Calu3 (cell line): ENCODE measurements around the gene ELMO1. TPM values are rescaled to one million over a fixed set of nuclear protein-coding genes. Genes with fewer than 3 reads are reported as not detected.

Experiments used
- BruUV-seq: library from RNA; stranded (reverse); fragments of 400-500 nt; replicated peaks from 2 replicates; lab custom pipeline; 2021; lab: Mats Ljungman, UMichigan
- CTCF ChIA-PET: fragments of 300-600 bp; sonication (Branson Sonifier 250); formaldehyde crosslinking; loops from one replicate; lab custom pipeline; 2022; ENCODE audit warnings: antibody characterized with exemption; lab: Charles Lee
- DNase-seq: peaks from one replicate; pipeline ENCODE4 v3.0.0; 2022
- H3K27ac Mint-ChIP-seq: one replicate; pipeline ENCODE4 v1.8.0; 2022; ENCODE audit warnings: mixed read lengths; ENCODE audit not compliant: unreplicated experiment
- H3K27me3 Mint-ChIP-seq: one replicate; pipeline ENCODE4 v1.8.0; 2022; ENCODE audit warnings: mixed read lengths; ENCODE audit not compliant: unreplicated experiment
- H3K36me3 Mint-ChIP-seq: one replicate; pipeline ENCODE4 v1.8.0; 2022; ENCODE audit warnings: mild to moderate bottlenecking, moderate library complexity, mixed read lengths; ENCODE audit not compliant: insufficient read depth, unreplicated experiment
- H3K4me1 Mint-ChIP-seq: one replicate; pipeline ENCODE4 v1.8.0; 2022; ENCODE audit warnings: mild to moderate bottlenecking, low read depth, mixed read lengths; ENCODE audit not compliant: unreplicated experiment
- H3K4me3 Mint-ChIP-seq: one replicate; pipeline ENCODE4 v1.8.0; 2022; ENCODE audit warnings: mild to moderate bottlenecking, low read depth, moderate library complexity, mixed read lengths; ENCODE audit not compliant: unreplicated experiment
- H3K9me3 Mint-ChIP-seq: one replicate; pipeline ENCODE4 v1.8.0; 2022; ENCODE audit warnings: low read depth, mixed read lengths; ENCODE audit not compliant: unreplicated experiment
- CTCF ChIP-seq: fragments of 200-600 bp; IDR thresholded peaks from one replicate; pipeline ENCODE4 v1.8.0; 2022; ENCODE audit warnings: antibody characterized with exemption; ENCODE audit not compliant: unreplicated experiment
- intact Hi-C: fragments of 100-400 bp; cut with micrococcal nuclease; formaldehyde crosslinking; loops from one replicate; pipeline ENCODE4 v1.10.0; 2022; ENCODE audit not compliant: unreplicated experiment
- total RNA-seq: library from RNA; stranded (reverse); gene quantifications from 2 replicates; pipeline ENCODE4 v1.2.3, GENCODE V29; 2022

ELMO1 gene
- total RNA-seq, 1 experiment from 2014 or later: not detected

GRCh38 chr7:36852931-36853330, 595.7 kb downstream of the ELMO1 start:
- DNase-seq: no peak
- intact Hi-C loops: no loop called here
- Mint-ChIP-seq H3K36me3 (no peaks in the 10 kb centered on the region), H3K4me3 (no peak overlapping the region), H3K4me1 (no peaks in the 10 kb centered on the region), H3K27ac (no peak overlapping the region), H3K27me3 (peaks cover 44% of the 10 kb centered on the region), H3K9me3 (peaks cover 3% of the 10 kb centered on the region)
- CTCF ChIA-PET: no interaction called here
- BruUV-seq: no TSS peak
- no peak for TF ChIP-seq CTCF

- no peak for DNase-seq
- Mint-ChIP-seq H3K4me3 (no peak overlapping the region), H3K27ac (no peak overlapping the region), H3K4me1 (no peaks in the 10 kb centered on the region), H3K27me3 (peaks cover 35% of the 10 kb centered on the region), H3K36me3 (no peaks in the 10 kb centered on the region), H3K9me3 (peaks cover 6% of the 10 kb centered on the region)
- intact Hi-C loops: no loop called here
- no TSS peak for BruUV-seq
- no peak for TF ChIP-seq CTCF
- CTCF ChIA-PET: no interaction called here
Measured at GRCh38 chr7:36852017-36852416, 596.6 kb downstream of the ELMO1 start.

GRCh38 chr7:36851382-36851781, 597.3 kb downstream of the ELMO1 start:
- Mint-ChIP-seq H3K4me1 (no peaks in the 10 kb centered on the region), H3K9me3 (peaks cover 10% of the 10 kb centered on the region), H3K4me3 (no peak overlapping the region), H3K36me3 (no peaks in the 10 kb centered on the region), H3K27me3 (peaks cover 34% of the 10 kb centered on the region), H3K27ac (no peak overlapping the region)
- no peak for TF ChIP-seq CTCF
- CTCF ChIA-PET: no interaction called here
- DNase-seq: no peak
- no TSS peak for BruUV-seq
- intact Hi-C loops: no loop called here

GRCh38 chr7:36847946-36848345, 600.7 kb downstream of the ELMO1 start:
- no peak for DNase-seq
- no peaks in the 10 kb centered on the region for H3K36me3 Mint-ChIP-seq
- H3K9me3 Mint-ChIP-seq: peaks cover 18% of the 10 kb centered on the region
- TF ChIP-seq CTCF: no peak
- H3K27me3 Mint-ChIP-seq: peaks cover 23% of the 10 kb centered on the region
- H3K27ac Mint-ChIP-seq: no peak overlapping the region
- intact Hi-C loops: no loop called here
- no TSS peak for BruUV-seq
- no peaks in the 10 kb centered on the region for H3K4me1 Mint-ChIP-seq
- CTCF ChIA-PET: no interaction called here
- H3K4me3 Mint-ChIP-seq: no peak overlapping the region
